Activated T-cell treated with anti-CD3 and anti-CD28 coated beads for 1 hour (primary cell): ENCODE data around the gene TNFSF13B.
"Not testable (repeated sequence)": the region's sequence is repeated elsewhere in the genome, so short reads cannot be mapped to it uniquely, and the experiment has no call there.

Experiments used
- DNase-seq: peaks from one replicate; pipeline ENCODE4 v3.0.0-alpha.2; 2020; ENCODE audit warnings: low read depth

TNFSF13B gene, protein sequence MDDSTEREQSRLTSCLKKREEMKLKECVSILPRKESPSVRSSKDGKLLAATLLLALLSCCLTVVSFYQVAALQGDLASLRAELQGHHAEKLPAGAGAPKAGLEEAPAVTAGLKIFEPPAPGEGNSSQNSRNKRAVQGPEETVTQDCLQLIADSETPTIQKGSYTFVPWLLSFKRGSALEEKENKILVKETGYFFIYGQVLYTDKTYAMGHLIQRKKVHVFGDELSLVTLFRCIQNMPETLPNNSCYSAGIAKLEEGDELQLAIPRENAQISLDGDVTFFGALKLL

DNA sequence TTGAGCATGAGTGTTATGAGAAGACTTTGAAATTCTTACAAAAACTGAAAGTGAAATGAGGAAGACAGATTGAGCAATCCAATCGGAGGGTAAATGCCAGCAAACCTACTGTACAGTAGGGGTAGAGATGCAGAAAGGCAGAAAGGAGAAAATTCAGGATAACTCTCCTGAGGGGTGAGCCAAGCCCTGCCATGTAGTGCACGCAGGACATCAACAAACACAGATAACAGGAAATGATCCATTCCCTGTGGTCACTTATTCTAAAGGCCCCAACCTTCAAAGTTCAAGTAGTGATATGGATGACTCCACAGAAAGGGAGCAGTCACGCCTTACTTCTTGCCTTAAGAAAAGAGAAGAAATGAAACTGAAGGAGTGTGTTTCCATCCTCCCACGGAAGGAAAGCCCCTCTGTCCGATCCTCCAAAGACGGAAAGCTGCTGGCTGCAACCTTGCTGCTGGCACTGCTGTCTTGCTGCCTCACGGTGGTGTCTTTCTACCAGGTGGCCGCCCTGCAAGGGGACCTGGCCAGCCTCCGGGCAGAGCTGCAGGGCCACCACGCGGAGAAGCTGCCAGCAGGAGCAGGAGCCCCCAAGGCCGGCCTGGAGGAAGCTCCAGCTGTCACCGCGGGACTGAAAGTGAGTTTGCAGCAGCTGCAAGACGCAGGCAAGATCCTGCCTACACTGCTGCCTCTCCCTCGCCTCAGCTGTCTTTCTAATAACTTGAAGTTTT is at the start of gene TNFSF13B:
Gene TNFSF13B (plus strand): TSS at position 118 of the 728 bp plus-strand sequence. CDS start 178 bp downstream, at position 296.
- DNase-seq = peak; percentile 7

DNA sequence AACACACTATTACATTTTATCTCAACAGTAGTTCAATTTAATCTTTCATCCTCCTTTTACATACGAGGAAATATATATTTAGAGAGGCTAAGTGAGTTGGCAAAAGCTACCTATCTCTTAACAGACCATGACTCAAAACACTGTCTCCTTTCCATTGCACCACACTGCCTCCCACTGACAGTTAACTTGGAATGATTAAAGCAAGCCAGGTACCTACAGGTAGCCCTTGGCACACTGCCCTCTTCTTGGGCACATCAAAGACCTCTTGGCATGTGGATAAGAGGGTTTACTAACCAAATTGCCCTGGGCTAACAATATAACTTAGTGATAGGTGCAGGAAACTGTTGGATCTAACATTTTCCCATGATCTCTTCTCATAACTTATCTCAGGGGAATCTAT is 49.5 kb upstream of the TNFSF13B start:
- DNase-seq = peak; percentile 6

DNA sequence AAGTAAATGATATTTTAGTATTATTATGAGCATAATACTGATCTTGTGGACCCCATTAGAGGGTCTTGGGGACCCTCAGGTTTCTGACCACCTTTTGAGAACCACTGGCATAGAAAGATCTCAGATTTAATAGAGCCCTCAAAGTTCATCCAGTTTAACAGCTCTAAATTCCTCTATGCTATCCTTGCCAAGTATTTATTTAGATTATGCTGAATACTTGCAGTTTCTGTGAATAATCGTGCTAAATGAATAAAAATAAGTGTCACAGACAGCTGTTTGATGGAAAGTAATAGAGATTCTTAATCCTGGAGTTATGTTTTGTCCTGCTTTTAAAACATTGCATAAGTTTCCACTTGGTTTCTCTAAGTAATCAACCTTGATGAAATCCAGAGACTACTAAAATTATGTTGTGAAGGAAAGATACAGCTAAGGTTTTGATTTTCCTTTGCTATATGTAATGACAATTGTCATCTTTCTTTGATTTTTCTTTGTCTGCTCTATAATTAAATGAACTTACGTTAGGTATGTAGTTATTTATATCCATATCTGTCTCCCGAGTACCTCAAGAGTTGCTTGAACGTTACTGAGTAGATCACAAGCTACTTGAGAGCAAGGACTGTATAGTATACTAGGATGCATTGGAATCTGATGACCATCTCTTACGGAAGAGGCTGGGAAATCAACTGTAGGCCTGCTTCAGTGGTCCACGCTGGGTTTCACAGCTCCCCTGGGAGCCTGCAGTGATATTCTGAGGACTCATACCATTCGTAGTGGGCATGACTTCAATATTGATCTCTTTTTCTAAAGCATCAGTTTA is 45.6 kb upstream of the TNFSF13B start:
- DNase-seq = no peak

- DNase-seq = no peak
Observed at GRCh38 chr13:108225440-108225839, 44.1 kb upstream of the TNFSF13B start.

GRCh38 chr13:108226184-108226583 is 43.3 kb upstream of the TNFSF13B start:
- no peak for DNase-seq

DNA sequence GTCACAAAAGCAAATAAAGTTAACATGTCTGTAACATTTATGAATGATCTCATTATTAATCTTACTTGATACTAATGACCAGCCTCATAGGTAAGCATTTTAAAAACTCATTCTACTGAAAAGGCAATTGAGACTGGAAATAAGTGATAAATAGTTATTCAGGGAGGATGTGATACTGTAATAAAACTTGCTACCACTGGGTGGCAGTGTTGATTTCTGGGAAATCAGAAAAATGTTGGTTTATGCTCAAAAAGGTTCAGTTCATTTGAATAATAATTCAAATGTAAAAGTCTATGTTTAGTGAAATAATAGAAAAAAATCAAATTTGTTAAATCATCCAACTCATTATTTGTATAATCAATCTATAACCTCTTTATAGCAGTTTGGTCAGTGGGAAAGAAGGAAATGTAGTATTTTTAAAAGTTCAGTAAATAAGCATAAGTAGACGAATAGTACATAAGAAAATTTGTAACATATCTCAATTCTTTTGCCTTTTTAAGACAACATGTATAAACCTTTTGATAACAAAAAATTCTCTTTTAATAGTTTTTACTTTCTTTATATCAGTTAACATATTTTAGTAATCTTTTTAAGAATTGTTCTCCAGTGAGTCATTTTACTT is 41.8 kb upstream of the TNFSF13B start:
- no peak for DNase-seq

- no peak for DNase-seq
Observed at GRCh38 chr13:108230377-108230776, 39.1 kb upstream of the TNFSF13B start.

DNA sequence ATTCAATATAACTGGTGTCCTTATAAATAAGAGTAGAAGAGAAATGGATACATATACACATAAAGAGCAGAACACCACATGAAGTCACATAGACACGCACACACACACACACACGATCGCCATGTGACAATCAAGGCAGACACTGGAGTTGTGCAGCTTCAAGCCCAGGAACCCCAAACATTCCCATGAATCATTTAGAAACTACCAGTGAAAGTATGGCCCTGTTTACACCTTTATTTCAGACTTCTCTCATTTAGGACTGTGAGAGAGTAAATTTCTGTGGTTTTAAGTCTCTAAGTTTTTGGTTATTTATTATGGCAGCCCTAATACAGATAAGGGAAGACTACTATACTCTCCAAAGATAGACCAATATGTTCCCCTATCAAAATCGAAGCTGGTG is 20.4 kb upstream of the TNFSF13B start:
- no peak for DNase-seq

DNA sequence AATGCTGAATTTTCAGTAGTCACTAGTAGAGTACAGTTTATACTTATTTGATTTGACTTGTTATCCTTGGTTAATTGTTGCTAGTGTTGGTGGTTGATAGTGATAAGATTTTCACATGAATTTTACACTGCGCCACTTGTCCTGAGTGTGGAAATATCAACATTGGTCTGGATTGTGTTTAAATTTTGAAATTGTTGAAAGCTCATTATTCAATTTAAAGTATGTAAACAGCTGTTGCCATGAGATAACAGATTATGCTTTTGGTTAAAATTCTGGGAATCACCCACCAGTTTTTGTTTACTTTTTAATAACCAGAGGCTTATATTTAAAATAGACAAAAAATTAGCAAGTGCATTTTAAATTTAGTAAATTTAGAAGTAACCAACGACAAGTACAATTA is 12.3 kb upstream of the TNFSF13B start:
- DNase-seq = no peak

DNA sequence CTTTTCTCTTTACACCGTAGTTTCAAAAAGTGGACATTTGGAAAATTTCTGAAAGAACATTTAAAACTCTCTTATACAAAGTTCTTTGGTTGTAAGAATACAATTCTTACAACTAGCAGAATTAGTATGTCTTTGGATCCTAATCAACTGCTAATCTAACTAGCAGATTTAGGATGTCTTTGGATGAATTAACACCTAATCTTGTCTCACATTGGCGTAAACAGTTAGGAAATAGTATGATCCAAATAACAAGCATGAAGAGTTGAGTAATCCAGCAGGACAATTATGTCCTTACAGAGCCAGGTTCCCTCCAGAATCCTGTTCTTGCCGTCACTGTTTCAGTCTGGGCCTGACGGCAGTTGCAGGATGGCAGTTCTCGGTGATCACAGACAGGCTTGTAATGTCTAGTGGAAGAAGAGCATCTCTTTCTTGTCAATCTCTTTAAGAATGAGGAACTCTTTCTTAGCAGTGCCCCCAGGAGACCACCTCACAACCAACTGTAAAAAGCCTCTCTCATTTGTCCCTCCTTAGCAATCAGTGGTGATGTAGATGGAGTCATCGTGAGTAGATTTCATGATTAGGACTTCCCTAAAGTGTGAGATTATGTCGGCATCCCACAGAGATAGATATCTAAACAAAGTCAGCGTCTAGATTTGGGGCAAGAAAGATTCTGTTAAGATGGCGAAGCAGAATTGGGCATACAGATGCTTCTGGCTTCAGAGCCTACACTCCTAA is 5.7 kb upstream of the TNFSF13B start:
- no peak for DNase-seq

GRCh38 chr13:108266321-108266990 is 3.1 kb upstream of the TNFSF13B start:
- no peak for DNase-seq

DNA sequence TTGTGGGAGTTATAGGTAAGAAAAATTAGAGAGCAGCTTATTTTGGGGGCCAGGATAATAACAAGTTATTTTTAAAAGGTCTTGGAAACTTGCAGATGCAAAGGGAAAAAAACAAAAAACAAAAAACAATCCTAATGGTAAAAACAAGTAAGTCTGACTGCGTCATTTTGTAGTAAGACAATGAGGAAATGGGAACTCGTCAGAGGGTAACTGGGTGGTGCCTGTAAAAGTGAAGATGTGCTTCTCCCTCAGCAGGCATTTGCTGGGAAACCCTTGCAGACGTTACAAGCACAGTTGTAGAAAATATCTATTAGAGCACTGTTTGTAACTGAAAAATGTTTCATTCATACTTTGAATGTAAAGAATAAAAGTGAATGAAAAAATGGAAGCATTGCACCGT is 2.2 kb upstream of the TNFSF13B start:
- no peak for DNase-seq

- not testable (repeated sequence) for DNase-seq
Observed at GRCh38 chr13:108267855-108268254, 1.7 kb upstream of the TNFSF13B start.

GRCh38 chr13:108268466-108269112 is 929 bp upstream of the TNFSF13B start:
- no peak for DNase-seq

DNA sequence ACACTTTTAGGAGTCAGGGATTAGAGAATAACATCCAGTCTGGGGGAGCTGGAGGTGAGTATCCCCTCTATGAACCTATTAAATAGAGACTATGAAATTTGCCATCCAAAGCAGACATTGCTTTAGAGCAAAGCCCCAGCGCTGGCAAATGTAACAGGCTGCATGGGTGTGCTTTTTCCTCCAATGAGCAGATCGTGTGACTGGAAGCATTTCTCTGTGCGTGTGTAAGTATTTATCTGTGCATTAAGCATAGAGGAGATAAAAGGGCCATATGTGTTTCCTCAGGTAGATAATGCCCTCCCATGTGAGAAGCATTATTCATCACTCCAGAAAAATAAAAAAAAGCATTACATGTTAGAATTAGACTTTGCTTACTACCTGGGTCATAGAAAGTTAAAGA is 924 bp downstream of the TNFSF13B start:
- no peak for DNase-seq

GRCh38 chr13:108272333-108272732 is 2.8 kb downstream of the TNFSF13B start:
- DNase-seq = no peak

DNA sequence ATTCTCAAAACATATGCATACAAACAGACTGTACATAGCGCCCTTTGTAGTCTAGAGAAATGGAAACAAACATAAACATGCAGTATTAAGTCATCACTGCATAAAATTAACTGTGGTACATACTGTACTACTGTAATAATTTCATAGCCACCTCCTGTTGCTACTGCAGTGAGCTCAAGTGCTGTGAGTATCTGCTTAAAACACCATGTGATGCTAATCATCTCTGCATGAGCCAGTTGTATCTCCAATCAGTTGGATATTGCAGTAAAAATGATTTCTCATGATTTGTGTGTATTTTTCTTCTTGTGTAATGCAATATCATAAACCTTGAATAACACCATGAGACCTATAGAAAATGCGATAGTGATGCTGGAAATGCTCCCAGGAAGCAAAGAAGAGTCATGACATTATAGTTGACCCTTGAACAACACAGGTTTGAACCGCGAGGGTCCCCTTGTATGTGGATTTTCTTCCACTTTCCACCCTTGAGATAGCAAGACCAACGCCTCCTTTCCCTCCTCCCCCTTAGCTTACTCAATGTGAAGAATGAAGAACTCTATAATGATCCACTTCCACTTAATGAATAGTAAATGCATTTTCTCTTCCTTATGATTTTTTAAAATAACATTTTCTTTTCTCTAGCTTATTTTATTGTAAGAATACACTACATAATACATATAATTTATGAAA is 4.1 kb downstream of the TNFSF13B start:
- no peak for DNase-seq

- DNase-seq = no peak
Observed at GRCh38 chr13:108274718-108275117, 5.2 kb downstream of the TNFSF13B start.

DNA sequence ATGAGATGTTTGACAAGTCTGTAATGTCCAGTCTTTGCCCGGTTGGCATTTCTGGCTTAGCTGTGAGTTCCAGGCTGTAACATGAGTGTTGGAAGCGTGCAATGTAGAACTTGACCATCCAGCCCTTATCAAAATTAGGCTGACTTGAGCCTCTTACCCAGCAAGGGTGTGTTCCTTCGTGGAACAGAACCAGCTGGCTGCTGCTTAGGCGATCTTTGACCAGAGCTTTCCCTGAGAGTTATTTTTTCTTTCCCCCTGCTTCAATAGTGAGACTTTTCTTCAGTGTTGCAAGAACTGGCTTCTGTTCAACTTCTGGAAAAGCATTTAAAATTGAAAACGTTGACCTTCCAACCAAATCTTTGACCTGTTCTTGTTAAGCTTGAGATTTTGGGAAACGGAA is 6.5 kb downstream of the TNFSF13B start:
- no peak for DNase-seq

GRCh38 chr13:108278466-108278865 is 8.9 kb downstream of the TNFSF13B start:
- DNase-seq = no peak
